Esophagus (tissue), 2 donors: ENCODE measurements around the gene SP140L. TPM values are rescaled to one million over a fixed set of nuclear protein-coding genes. Genes with fewer than 3 reads are reported as not detected.

Experiments used
- H3K27ac ChIP-seq, 2 donors: one replicate each; pipeline ENCODE4 v1.5.1; 2013; ENCODE audit warnings: low read depth in 2 of 2, mild to moderate bottlenecking in 2 of 2, inconsistent platforms in 1 of 2, low read length in 1 of 2, moderate library complexity in 1 of 2
- H3K27me3 ChIP-seq, 2 donors: one replicate each; pipeline ENCODE4 v1.6.1; 2013; ENCODE audit warnings: low read length in 2 of 2, control low read depth in 1 of 2, mild to moderate bottlenecking in 1 of 2; ENCODE audit not compliant: insufficient read depth in 2 of 2, control insufficient read depth in 1 of 2
- H3K36me3 ChIP-seq, 2 donors: one replicate each; pipeline ENCODE4 v1.6.1; 2013; ENCODE audit warnings: low read length in 1 of 2; ENCODE audit not compliant: control insufficient read depth in 2 of 2, insufficient read depth in 2 of 2
- H3K4me1 ChIP-seq, 2 donors: one replicate each; pipeline ENCODE4 v1.6.1; 2013; ENCODE audit warnings: low read length in 1 of 2; ENCODE audit not compliant: control insufficient read depth in 2 of 2, insufficient read depth in 2 of 2
- H3K4me3 ChIP-seq, 2 donors: one replicate each; pipeline ENCODE4 v1.5.1; 2013; ENCODE audit warnings: low read length in 2 of 2, mild to moderate bottlenecking in 2 of 2, low read depth in 1 of 2, moderate library complexity in 1 of 2
- H3K9me3 ChIP-seq, 2 donors: one replicate each; pipeline ENCODE4 v1.6.1; 2013; ENCODE audit warnings: mild to moderate bottlenecking in 2 of 2, low read depth in 1 of 2, low read length in 1 of 2, moderate library complexity in 1 of 2; ENCODE audit not compliant: control insufficient read depth in 2 of 2, insufficient read depth in 1 of 2
- WGBS, 2 donors: extraction: QIAGEN DNeasy Blood & Tissue Kit; methylation state at CpG; one replicate each; pipeline ENCODE4 v1.1.7; 2013; 5-methylcytosine and 5-hydroxymethylcytosine counted together
- polyA plus RNA-seq, 2 donors: library from polyadenylated mRNA; stranded (reverse); fragments of 200-250 nt; gene quantifications; one replicate each; pipeline ENCODE4 v1.2.3, GENCODE V29; 2013
- donor health status: healthy with polysubstance abuse.
- donor health status: Bipolar disorder and iron deficiency.

The SP140L gene
- polyA plus RNA-seq, 2 donors = 5.5 to 10.6 TPM

- Histone ChIP-seq H3K27ac (no peak overlapping the region), H3K27me3 (no peaks in the 10 kb centered on the region), H3K4me3 (no peak overlapping the region), H3K36me3 (no peaks in the 10 kb centered on the region), H3K4me1 (no peaks in the 10 kb centered on the region), H3K9me3 (peaks cover 0 to 6% of the 10 kb centered on the region in 2 donors)
- WGBS, 2 donors = 85 to 87% methylated on average over 12 of the region's 12 CpGs
Observed at GRCh38 chr2:230322561-230323384, 4.2 kb upstream of the SP140L start.

GRCh38 chr2:230323385-230324106 is 3.4 kb upstream of the SP140L start:
- no peaks in the 10 kb centered on the region for H3K27me3 ChIP-seq
- H3K27ac ChIP-seq = no peak overlapping the region
- no peaks in the 10 kb centered on the region for H3K4me1 ChIP-seq
- no peaks in the 10 kb centered on the region for H3K36me3 ChIP-seq
- 89 to 92% methylated on average over 18 of the region's 18 CpGs for WGBS, 2 donors
- H3K4me3 ChIP-seq = no peak overlapping the region
- peaks cover 0 to 6% of the 10 kb centered on the region in 2 donors for H3K9me3 ChIP-seq

DNA sequence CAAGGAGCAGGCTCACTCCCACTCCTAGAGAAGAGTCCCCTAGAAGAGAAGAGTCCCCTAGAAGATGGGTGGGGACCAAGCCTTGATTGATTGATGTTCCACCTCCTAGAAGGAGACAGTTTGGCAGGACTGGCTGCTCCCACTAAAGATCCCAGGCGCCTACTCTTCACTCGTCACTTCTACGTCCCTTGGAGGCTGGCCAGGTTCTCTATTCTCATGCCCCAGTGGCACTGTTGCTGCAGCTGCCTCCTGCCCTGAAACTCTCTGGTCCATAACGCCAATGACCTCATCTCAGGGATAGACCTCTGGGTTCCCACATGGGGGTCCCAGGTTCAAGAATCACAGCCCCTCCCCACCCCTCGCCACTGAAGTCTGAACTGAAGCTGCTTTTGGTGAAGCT is 2.5 kb upstream of the SP140L start:
- no peak overlapping the region for H3K27ac ChIP-seq
- H3K9me3 ChIP-seq = peaks cover 0 to 6% of the 10 kb centered on the region in 2 donors
- H3K27me3 ChIP-seq = no peaks in the 10 kb centered on the region
- no peak overlapping the region for H3K4me3 ChIP-seq
- WGBS, 2 donors = 81 to 91% methylated on average over 5 of the region's 5 CpGs
- H3K4me1 ChIP-seq = no peaks in the 10 kb centered on the region
- no peaks in the 10 kb centered on the region for H3K36me3 ChIP-seq

DNA sequence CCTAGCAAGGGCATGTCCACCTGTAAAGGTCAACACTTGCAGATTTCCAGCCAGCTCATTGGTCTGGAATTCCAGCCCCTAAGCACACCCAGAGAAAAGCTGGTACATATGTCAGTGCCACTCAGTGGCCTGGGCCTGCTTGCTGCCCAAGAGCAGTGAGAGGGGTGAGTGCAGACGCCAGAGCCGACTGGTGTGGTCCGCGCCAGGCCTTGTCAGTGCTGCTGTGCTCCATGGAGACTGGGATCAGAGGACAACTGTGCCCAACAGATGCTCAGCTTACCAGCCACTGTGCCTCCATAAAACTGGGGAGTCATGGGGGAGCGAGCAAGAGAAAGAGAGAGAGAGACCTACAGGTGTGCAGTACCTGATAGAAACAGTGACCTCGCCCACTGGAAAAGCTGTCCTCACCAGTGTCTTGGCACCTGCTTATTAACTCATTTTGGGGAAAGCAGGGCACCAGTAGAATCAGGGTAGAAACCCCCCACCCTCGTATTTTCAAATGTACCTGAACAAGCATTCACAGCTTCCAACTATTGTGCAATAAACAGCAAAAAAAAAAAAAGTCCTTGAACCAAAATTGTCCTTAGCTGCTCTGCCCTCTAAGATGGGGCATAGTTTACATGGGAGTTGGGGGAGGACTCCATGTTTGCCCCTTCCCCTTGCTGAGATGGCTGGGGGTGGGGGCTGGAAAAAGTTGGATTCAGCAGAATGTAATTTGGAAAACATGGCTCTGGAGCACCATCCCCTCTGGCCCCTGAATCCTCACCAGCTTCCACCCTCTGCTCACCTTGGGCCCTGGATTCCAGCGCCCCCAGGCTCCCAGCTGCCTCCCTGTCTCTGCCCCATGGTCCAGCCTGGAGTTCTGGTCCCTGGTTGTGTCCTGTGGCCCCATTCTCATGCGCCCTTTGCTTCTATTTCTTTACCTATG is 1.4 kb upstream of the SP140L start:
- no peaks in the 10 kb centered on the region for H3K27me3 ChIP-seq
- no peaks in the 10 kb centered on the region for H3K36me3 ChIP-seq
- H3K27ac ChIP-seq = no peak overlapping the region
- peaks cover 0 to 6% of the 10 kb centered on the region in 2 donors for H3K9me3 ChIP-seq
- 93 to 95% methylated on average over 8 to 9 of the region's 9 CpGs for WGBS, 2 donors
- H3K4me1 ChIP-seq = no peaks in the 10 kb centered on the region
- no peak overlapping the region for H3K4me3 ChIP-seq

DNA sequence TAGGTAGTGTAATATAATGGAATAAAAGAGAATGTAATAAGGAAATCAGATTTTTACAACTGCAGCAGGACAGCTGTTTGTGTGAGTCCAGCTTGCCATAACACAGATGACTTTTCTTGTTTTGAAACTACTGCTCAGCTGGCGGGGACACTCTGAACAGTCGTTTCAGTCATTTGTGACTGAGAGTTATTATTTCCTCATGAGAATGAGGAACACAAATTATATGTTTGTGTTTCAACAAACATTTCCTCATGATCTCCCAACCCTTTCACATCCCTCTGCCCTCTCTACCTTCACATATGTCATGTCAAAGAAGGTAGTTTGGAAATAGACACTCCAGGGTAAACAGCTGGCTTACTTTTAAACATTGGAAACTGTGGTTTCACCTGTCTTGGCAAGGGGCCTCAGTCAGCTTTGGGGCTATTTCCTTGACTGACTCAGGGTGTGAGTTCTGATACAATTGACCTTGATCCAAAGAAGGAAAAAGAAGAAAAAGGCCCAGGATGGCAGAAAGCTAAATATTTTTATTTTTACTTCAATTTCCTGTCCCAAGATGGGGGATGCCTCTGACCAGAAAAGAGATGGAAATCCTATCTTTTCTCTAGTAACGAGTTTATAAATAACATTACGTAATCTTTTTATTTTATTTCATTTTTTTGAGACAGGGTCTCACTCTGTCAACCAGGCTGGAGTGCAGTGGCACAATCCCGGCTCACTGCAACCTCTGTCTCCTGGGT is 593 bp downstream of the SP140L start:
- Histone ChIP-seq H3K36me3 (no peaks in the 10 kb centered on the region), H3K27me3 (no peaks in the 10 kb centered on the region), H3K4me3 (peak overlapping the region; percentile 47 to 53), H3K27ac (peak overlapping the region; percentile 80 to 92), H3K4me1 (peaks cover 0 to 2% of the 10 kb centered on the region in 2 donors), H3K9me3 (peaks cover 0 to 7% of the 10 kb centered on the region in 2 donors)
- WGBS, 2 donors = 62 to 63% methylated on average over 5 of the region's 5 CpGs

- peaks cover 0 to 7% of the 10 kb centered on the region in 2 donors for H3K9me3 ChIP-seq
- no peaks in the 10 kb centered on the region for H3K27me3 ChIP-seq
- peak overlapping the region in 1 of 2 donors; percentile 3 for H3K27ac ChIP-seq
- H3K4me1 ChIP-seq = peaks cover 0 to 2% of the 10 kb centered on the region in 2 donors
- 91% methylated on average over 8 of the region's 8 CpGs for WGBS, 2 donors
- H3K4me3 ChIP-seq = no peak overlapping the region
- no peaks in the 10 kb centered on the region for H3K36me3 ChIP-seq
Observed at GRCh38 chr2:230328155-230328458, 1.1 kb downstream of the SP140L start.

DNA sequence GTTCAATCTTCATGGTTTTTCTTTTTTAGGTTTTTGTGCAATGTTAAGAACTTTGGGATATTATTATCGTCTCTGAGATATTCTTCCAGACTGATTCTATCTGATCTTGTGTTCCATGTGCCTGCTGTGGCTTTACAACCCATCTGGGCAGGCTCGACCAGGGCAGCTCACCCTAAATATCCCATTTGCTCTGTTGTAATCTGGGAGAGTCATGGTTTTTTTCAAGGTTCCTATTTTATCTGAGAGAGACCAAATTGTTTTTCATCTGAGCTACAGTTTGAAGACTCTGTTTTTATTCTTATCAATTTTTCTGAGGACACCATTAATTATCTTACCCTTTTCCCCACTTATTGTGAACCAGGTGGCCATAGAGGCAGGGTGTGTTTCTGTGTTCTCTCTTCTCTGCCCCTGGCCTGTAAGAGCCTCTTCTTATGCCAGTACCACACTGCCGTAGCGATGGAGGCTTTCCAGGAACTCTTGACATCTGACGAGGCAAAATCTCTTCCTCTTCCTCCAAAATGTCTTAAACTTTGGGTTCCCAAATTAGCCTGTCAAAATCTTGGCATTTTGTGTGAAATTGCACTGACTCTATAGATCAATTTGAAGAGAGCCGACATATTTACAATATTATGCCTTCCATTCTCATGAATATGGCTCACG is 3.1 kb downstream of the SP140L start:
- H3K27ac ChIP-seq = no peak overlapping the region
- H3K4me1 ChIP-seq = peaks cover 0 to 2% of the 10 kb centered on the region in 2 donors
- 89 to 92% methylated on average over 7 of the region's 7 CpGs for WGBS, 2 donors
- peaks cover 0 to 2% of the 10 kb centered on the region in 2 donors for H3K9me3 ChIP-seq
- H3K36me3 ChIP-seq = no peaks in the 10 kb centered on the region
- H3K27me3 ChIP-seq = no peaks in the 10 kb centered on the region
- no peak overlapping the region for H3K4me3 ChIP-seq

GRCh38 chr2:230330725-230331124 is 3.7 kb downstream of the SP140L start:
- H3K36me3 ChIP-seq = no peaks in the 10 kb centered on the region
- H3K27ac ChIP-seq = no peak overlapping the region
- H3K4me1 ChIP-seq = peaks cover 0 to 2% of the 10 kb centered on the region in 2 donors
- H3K9me3 ChIP-seq = peaks cover 0 to 2% of the 10 kb centered on the region in 2 donors
- no peak overlapping the region for H3K4me3 ChIP-seq
- H3K27me3 ChIP-seq = no peaks in the 10 kb centered on the region
- WGBS, 2 donors = 93% methylated on average over 7 of the region's 7 CpGs
